HFFc6 (cell line): ENCODE data around the gene NRN1. TPM values are rescaled to one million over a fixed set of nuclear protein-coding genes. Genes with fewer than 3 reads are reported as not detected.

Source experiments
- DNase-seq: peaks from one replicate; pipeline ENCODE4 v3.0.0-alpha.2; 2018
- H3K27ac Mint-ChIP-seq: 2 replicates; pipeline ENCODE4 v1.8.0; 2020; ENCODE audit warnings: mild to moderate bottlenecking, mixed read lengths
- H3K27me3 Mint-ChIP-seq: 2 replicates; pipeline ENCODE4 v1.8.0; 2021; ENCODE audit warnings: mild to moderate bottlenecking, moderate library complexity, mixed read lengths; ENCODE audit not compliant: insufficient read depth
- H3K36me3 Mint-ChIP-seq: 2 replicates; pipeline ENCODE4 v1.8.0; 2021; ENCODE audit warnings: low read depth, mixed read lengths
- H3K4me1 Mint-ChIP-seq: 2 replicates; pipeline ENCODE4 v1.8.0; 2020; ENCODE audit warnings: low read depth, mixed read lengths
- H3K4me3 Mint-ChIP-seq: 2 replicates; pipeline ENCODE4 v1.8.0; 2020; ENCODE audit warnings: mild to moderate bottlenecking, moderate library complexity, mixed read lengths
- H3K9me3 Mint-ChIP-seq: 2 replicates; pipeline ENCODE4 v1.8.0; 2020; ENCODE audit warnings: mild to moderate bottlenecking, mixed read lengths
- long read RNA-seq: library from polyadenylated mRNA; unstranded; transcript quantifications from one replicate; pipeline ENCODE4 v2.0.0, GENCODE V29; 2019
- total RNA-seq, 6 experiments: library from RNA; stranded (reverse); fragmentation: NEBNext Ultra II Directional; extraction: Animal tissue kit (Norgen Biotek cat#: 25700); gene quantifications; 2 replicates in 1 of 6; 3 replicates in 5 of 6; pipeline ENCODE4 v1.2.3, GENCODE V29; 2021
- TF ChIP-seq, protein P1 (sequence below): fragments of 200-600 bp; sonication (generic); IDR thresholded peaks from 2 replicates; pipeline ENCODE4 v1.5.0; 2021; ENCODE audit warnings: antibody characterized with exemption, mild to moderate bottlenecking

The NRN1 gene, protein sequence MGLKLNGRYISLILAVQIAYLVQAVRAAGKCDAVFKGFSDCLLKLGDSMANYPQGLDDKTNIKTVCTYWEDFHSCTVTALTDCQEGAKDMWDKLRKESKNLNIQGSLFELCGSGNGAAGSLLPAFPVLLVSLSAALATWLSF
- total RNA-seq, result not detected
- long read RNA-seq, result 0 reads

DNA sequence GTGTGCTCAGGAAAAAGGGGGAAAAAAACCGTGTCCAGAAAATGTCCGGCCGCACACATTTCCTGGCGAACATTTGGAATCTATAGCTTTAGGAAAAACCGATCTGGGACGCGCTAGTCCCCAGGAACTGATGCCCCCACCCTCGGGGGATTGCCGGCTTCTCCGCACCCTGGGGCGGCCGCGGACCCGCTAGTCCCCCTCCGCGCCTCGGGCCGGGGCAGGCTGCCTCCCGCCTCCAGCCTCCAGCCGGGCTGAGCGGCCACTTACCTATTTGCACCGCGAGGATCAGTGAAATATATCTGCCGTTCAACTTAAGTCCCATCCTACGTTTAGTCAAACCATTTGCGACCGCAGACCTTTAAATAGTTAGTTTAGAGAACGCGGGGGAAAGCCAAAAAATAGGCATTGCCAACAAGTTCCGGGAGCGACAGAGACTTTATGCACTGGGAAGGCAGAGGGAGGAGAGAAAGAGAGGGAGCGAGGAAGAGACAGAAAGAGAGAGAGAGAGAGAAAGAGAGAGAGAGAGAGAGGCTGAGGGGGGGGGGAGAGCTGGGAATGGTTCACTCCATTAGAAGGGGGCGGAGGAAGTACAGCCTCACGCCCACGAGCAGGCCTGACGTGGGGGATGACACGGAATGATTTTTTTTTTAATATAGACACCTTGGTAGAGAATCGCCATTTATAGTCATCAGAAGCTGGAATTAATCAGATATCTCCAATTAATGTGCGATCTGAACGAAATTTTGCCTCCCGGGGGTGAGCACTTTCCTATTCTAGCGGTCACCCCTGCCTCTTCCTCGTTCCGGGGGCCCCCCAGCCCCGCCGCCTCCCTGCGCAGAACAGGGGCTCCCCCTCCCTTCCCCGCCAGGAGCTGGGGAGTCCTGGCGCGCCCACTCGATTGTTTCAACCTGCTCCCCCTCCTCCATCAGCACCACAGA is at the start of gene NRN1:
TSS of gene NRN1 (minus strand) at position 498 of the 938 bp plus-strand sequence. CDS start at position 322, 176 bp downstream.
- TF ChIP-seq, protein P1, sequence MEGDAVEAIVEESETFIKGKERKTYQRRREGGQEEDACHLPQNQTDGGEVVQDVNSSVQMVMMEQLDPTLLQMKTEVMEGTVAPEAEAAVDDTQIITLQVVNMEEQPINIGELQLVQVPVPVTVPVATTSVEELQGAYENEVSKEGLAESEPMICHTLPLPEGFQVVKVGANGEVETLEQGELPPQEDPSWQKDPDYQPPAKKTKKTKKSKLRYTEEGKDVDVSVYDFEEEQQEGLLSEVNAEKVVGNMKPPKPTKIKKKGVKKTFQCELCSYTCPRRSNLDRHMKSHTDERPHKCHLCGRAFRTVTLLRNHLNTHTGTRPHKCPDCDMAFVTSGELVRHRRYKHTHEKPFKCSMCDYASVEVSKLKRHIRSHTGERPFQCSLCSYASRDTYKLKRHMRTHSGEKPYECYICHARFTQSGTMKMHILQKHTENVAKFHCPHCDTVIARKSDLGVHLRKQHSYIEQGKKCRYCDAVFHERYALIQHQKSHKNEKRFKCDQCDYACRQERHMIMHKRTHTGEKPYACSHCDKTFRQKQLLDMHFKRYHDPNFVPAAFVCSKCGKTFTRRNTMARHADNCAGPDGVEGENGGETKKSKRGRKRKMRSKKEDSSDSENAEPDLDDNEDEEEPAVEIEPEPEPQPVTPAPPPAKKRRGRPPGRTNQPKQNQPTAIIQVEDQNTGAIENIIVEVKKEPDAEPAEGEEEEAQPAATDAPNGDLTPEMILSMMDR, result no peak
- Mint-ChIP-seq H3K27ac (no peak within 1 kb of the TSS; the same call in 1 of the 2 replicates), H3K36me3 (peaks cover 13% of the 10 kb centered on the region)

DNA sequence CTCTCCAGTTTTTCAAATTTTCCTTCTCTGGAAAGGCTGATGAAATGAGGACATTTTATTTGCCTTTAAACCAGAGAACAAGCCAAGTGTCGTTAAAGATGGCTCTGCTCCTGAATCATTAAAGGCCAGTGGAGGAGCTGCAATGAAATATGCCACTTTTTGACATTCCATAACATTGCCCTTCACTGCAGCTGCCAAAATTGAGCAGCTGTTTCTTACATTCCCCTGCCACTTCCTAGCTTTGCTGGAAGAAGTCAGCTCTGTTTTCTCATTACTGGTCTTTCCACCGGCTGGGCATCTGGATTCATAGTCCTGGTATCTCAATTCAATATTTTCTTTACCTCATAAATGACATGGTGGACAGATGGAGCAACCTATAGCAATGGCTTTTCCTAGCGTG is 45.5 kb upstream of the NRN1 start:
- TF ChIP-seq, protein P1, result no peak
- Mint-ChIP-seq H3K27ac (no peak overlapping the region), H3K4me3 (no peak overlapping the region), H3K36me3 (no peaks in the 10 kb centered on the region), H3K9me3 (peaks cover 46% of the 10 kb centered on the region), H3K27me3 (no peaks in the 10 kb centered on the region), H3K4me1 (no peaks in the 10 kb centered on the region)
- no peak for DNase-seq

More for the DNA sequence above, at the start of gene NRN1:
- no peak for DNase-seq
- Mint-ChIP-seq H3K4me3 (peak within 1 kb of the TSS; percentile 76), H3K4me1 (peaks cover 9% of the 10 kb centered on the region), H3K27me3 (peaks cover 37% of the 10 kb centered on the region), H3K9me3 (peaks cover 14% of the 10 kb centered on the region)

DNA sequence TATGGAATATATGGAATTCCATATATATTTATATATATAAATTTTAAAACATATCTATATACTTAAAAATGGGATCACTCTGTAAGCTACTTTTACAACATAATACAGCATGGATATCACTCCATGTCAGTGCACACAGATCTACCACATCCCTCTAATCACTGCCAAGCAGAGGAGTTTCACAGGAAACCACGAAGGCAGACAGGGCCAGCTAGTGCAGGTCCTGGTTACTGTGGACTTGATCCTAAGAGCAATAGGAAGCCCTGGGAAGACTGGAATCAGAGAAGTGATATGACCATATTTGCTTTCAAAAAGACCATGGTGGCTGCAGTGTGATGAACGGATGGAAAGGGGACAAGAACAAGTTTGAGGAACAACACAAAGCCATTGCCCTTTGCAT is 40.0 kb upstream of the NRN1 start:
- Mint-ChIP-seq H3K4me3 (no peak overlapping the region), H3K36me3 (0 out of 2 replicates have a peak, but pooled peaks cover 4% of the 10 kb centered on the region), H3K4me1 (no peaks in the 10 kb centered on the region), H3K27me3 (peaks cover 3% of the 10 kb centered on the region; the same call in 1 of the 2 replicates), H3K9me3 (peaks cover 51% of the 10 kb centered on the region), H3K27ac (no peak overlapping the region)
- DNase-seq, result no peak
- TF ChIP-seq, protein P1, result no peak

DNA sequence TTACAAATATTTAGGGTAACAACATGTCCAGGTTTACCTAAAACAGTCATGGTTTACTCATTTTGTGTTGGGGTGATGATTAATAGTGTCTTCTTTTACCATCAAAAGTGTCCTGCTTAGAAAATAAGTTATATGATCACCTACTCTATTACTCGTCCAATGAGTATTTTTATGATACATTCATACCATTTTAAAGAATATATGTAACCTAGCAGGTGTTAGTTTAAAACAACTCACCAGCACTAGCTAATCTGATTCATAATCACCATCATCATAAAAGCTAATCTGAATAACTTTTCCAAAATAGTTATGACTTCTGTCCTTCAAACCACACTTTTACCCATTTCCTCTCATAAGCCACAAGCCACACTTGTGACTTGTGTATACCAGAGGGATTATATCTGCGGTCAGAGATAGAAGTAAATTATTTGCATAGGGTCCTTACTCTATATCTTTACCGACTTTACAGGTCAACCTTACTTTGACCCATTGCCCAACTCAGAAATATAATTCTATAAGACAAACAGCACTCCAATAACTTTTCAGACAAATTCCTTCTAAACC is 33.3 kb upstream of the NRN1 start:
- Mint-ChIP-seq H3K4me3 (no peak overlapping the region), H3K4me1 (no peaks in the 10 kb centered on the region), H3K27me3 (peaks cover 3% of the 10 kb centered on the region; the same call in 1 of the 2 replicates)

DNA sequence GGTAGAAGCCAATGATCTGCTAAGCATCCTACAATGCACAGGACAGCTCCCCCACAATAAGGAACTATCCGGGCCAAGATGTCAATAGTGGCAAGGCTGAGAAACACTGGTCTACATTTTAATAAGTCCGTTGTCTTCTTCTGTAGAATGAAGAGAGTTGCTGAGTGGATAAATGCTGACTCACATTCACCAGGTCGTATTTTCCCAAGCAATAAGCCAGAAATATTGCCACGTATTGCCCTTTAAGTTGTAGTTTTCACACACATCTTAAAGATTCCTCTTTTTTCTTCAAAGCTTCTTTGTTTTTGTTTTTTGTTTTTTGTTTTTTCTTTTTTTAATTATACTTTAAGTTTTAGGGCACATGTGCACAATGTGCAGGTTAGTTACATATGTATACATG is 30.5 kb upstream of the NRN1 start:
- Mint-ChIP-seq H3K27ac (no peak overlapping the region), H3K4me3 (no peak overlapping the region), H3K36me3 (no peaks in the 10 kb centered on the region), H3K27me3 (no peaks in the 10 kb centered on the region), H3K9me3 (peaks cover 11% of the 10 kb centered on the region), H3K4me1 (no peaks in the 10 kb centered on the region)
- TF ChIP-seq, protein P1, result no peak
- DNase-seq, result no peak

More for the DNA sequence above, 33.3 kb upstream of the NRN1 start:
- TF ChIP-seq, protein P1, result no peak
- DNase-seq, result no peak
- H3K36me3 Mint-ChIP-seq, result 0 out of 2 replicates have a peak, but pooled peaks cover 4% of the 10 kb centered on the region
- H3K27ac Mint-ChIP-seq, result no peak overlapping the region
- peaks cover 18% of the 10 kb centered on the region for H3K9me3 Mint-ChIP-seq
